Loucy (cell line): ENCODE data around the gene FCRLB.

Experiments used
- H2AFZ ChIP-seq: fragments of 200-600 bp; sonication (generic); 2 replicates; pipeline ENCODE4 v1.6.0; 2016; ENCODE audit warnings: antibody characterized with exemption, mild to moderate bottlenecking, low read length, moderate library complexity
- H3F3A ChIP-seq: fragments of 200-600 bp; 2 replicates; pipeline ENCODE4 v1.6.0; 2016; ENCODE audit warnings: antibody characterized with exemption, low read depth, mild to moderate bottlenecking
- H3K27me3 ChIP-seq: fragments of 200-600 bp; sonication (generic); 2 replicates; pipeline ENCODE4 v1.6.1; 2014; ENCODE audit warnings: low read length, mild to moderate bottlenecking; ENCODE audit not compliant: insufficient read depth, poor library complexity, severe bottlenecking
- H3K36me3 ChIP-seq: fragments of 200-600 bp; sonication (generic); 2 replicates; pipeline ENCODE4 v1.6.1; 2016; ENCODE audit warnings: low read length; ENCODE audit not compliant: insufficient read depth
- H3K4me1 ChIP-seq: fragments of 200-600 bp; sonication (generic); 2 replicates; pipeline ENCODE4 v1.5.1; 2014; ENCODE audit warnings: low read length, mild to moderate bottlenecking; ENCODE audit not compliant: insufficient read depth, poor library complexity, severe bottlenecking
- H3K4me2 ChIP-seq: fragments of 200-600 bp; sonication (generic); 2 replicates; pipeline ENCODE4 v1.6.0; 2014; ENCODE audit warnings: antibody characterized with exemption, low read length, low read depth, mild to moderate bottlenecking; ENCODE audit not compliant: poor library complexity, severe bottlenecking
- H3K4me3 ChIP-seq: fragments of 200-600 bp; sonication (generic); 2 replicates; pipeline ENCODE4 v1.5.1; 2014; ENCODE audit warnings: low read length, mild to moderate bottlenecking, mixed read lengths; ENCODE audit not compliant: poor library complexity, severe bottlenecking
- H3K79me2 ChIP-seq: fragments of 200-600 bp; sonication (generic); 2 replicates; pipeline ENCODE4 v1.6.1; 2014; ENCODE audit warnings: low read length; ENCODE audit not compliant: insufficient read depth
- H3K9ac ChIP-seq: fragments of 200-600 bp; sonication (generic); 2 replicates; pipeline ENCODE4 v1.6.0; 2014; ENCODE audit warnings: mild to moderate bottlenecking, low read depth, low read length, moderate library complexity; ENCODE audit not compliant: poor library complexity, severe bottlenecking
- H3K9me2 ChIP-seq: fragments of 200-600 bp; sonication (generic); replicated peaks from 2 replicates; pipeline ENCODE4 v1.6.1; 2016; ENCODE audit warnings: low read depth, low read length, mixed read lengths
- H3K9me3 ChIP-seq: fragments of 200-600 bp; sonication (generic); 2 replicates; pipeline ENCODE4 v1.6.1; 2014; ENCODE audit warnings: mild to moderate bottlenecking, antibody characterized with exemption, low read length, low read depth; ENCODE audit not compliant: insufficient read depth
- H4K20me1 ChIP-seq: fragments of 200-600 bp; sonication (generic); 2 replicates; pipeline ENCODE4 v1.6.0; 2014; ENCODE audit warnings: antibody characterized with exemption, low read length, mild to moderate bottlenecking; ENCODE audit not compliant: insufficient read depth, poor library complexity, severe bottlenecking
- EZH2phosphoT487 ChIP-seq: fragments of 200-600 bp; IDR thresholded peaks from 2 replicates; pipeline ENCODE4 v1.6.1; 2018; ENCODE audit warnings: antibody characterized with exemption, mild to moderate bottlenecking, moderate library complexity, borderline replicate concordance
- TF ChIP-seq, protein P1 (sequence below): fragments of 200-600 bp; sonication (generic); conservative IDR thresholded peaks from 2 replicates; pipeline ENCODE4 v1.5.1; 2014; ENCODE audit warnings: mild to moderate bottlenecking, antibody characterized with exemption, low read length

FCRLB gene

GRCh38 chr1:161733526-161733925, 12.2 kb downstream of the FCRLB start:
- Histone ChIP-seq H3K27me3 (no peaks in the 10 kb centered on the region), H3K9me3 (no peaks in the 10 kb centered on the region), H3K9ac (no peak overlapping the region), H3K9me2 (no peaks in the 10 kb centered on the region), H3K36me3 (no peaks in the 10 kb centered on the region), H3K4me2 (peak overlapping the region; percentile 4), H3K4me1 (peaks cover 7% of the 10 kb centered on the region), H3K4me3 (no peak overlapping the region), H2AFZ (no peak overlapping the region), H3F3A (no peaks in the 10 kb centered on the region), H3K79me2 (no peaks in the 10 kb centered on the region), H4K20me1 (no peaks in the 10 kb centered on the region)
- TF ChIP-seq, protein P1, sequence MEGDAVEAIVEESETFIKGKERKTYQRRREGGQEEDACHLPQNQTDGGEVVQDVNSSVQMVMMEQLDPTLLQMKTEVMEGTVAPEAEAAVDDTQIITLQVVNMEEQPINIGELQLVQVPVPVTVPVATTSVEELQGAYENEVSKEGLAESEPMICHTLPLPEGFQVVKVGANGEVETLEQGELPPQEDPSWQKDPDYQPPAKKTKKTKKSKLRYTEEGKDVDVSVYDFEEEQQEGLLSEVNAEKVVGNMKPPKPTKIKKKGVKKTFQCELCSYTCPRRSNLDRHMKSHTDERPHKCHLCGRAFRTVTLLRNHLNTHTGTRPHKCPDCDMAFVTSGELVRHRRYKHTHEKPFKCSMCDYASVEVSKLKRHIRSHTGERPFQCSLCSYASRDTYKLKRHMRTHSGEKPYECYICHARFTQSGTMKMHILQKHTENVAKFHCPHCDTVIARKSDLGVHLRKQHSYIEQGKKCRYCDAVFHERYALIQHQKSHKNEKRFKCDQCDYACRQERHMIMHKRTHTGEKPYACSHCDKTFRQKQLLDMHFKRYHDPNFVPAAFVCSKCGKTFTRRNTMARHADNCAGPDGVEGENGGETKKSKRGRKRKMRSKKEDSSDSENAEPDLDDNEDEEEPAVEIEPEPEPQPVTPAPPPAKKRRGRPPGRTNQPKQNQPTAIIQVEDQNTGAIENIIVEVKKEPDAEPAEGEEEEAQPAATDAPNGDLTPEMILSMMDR, result no peak
- TF ChIP-seq EZH2phosphoT487, result no peak

DNA sequence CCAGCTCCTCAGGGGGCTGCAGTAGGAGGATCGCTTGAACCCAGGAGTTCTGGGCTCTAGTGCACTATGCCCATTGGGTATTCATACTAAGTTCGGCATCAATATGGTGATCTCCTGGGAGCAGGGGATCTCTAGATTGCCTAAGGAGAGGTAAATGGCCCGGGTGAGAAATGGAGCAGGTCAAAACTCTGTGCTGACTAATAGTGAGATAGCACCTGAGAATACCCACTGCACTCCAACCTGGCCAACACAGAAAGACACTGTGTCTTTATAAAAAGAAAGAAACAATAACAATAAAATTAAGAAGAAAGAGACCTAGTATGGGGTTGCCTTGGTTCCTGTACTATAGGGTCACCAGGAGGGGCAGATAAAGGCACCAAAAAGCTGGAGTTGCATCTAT, 14.5 kb downstream of the FCRLB start:
- peaks cover 7% of the 10 kb centered on the region for H3K4me1 ChIP-seq
- no peak for TF ChIP-seq EZH2phosphoT487
- TF ChIP-seq, protein P1, result no peak
- H2AFZ ChIP-seq, result no peak overlapping the region
- no peaks in the 10 kb centered on the region for H3K36me3 ChIP-seq
- H3K4me3 ChIP-seq, result no peak overlapping the region
- H3K9ac ChIP-seq, result no peak overlapping the region
- no peaks in the 10 kb centered on the region for H3K9me3 ChIP-seq
- H4K20me1 ChIP-seq, result no peaks in the 10 kb centered on the region
- H3F3A ChIP-seq, result no peaks in the 10 kb centered on the region
- no peaks in the 10 kb centered on the region for H3K27me3 ChIP-seq
- no peaks in the 10 kb centered on the region for H3K79me2 ChIP-seq
- H3K9me2 ChIP-seq, result no peaks in the 10 kb centered on the region
- H3K4me2 ChIP-seq, result no peak overlapping the region

DNA sequence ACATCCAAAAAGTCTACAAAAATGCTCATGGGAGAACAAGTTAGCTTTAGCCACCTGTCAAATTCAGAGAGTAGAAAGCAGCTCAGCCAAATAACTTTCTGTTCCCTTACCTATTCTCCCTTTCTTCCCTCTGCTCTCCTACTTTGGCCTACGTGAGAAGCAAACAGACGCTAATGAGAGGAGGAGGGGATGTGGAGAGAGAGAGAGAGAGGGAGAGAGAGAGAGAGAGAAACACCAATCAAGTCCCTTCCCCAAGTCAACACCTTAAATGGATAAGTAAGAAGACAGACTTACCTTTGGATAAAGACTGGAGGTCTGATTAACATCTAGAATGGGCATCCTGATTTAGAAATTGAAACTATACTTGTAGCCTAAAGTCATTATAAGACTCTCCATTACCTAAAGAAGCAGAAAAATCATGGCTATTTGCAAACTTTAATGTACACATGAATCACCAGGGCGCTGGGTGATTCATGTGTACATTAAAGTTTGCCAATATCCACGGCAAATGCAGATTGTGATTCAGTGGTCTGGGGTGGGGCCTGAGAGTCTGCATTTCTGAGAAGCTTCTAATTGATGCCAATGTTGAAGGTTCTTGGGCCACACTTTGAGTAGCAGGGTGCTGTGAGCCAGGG, 15.1 kb downstream of the FCRLB start:
- peaks cover 10% of the 10 kb centered on the region for H3K4me1 ChIP-seq
- no peaks in the 10 kb centered on the region for H4K20me1 ChIP-seq
- H3K9ac ChIP-seq, result no peak overlapping the region
- no peak for TF ChIP-seq EZH2phosphoT487
- TF ChIP-seq, protein P1, result no peak
- H3K9me2 ChIP-seq, result no peaks in the 10 kb centered on the region
- H3K27me3 ChIP-seq, result no peaks in the 10 kb centered on the region
- no peak overlapping the region for H3K4me2 ChIP-seq
- no peaks in the 10 kb centered on the region for H3K36me3 ChIP-seq
- H3K79me2 ChIP-seq, result no peaks in the 10 kb centered on the region
- no peak overlapping the region; the same call in 1 of the 2 replicates for H2AFZ ChIP-seq
- H3K4me3 ChIP-seq, result no peak overlapping the region
- no peaks in the 10 kb centered on the region for H3F3A ChIP-seq
- no peaks in the 10 kb centered on the region for H3K9me3 ChIP-seq
